ENCODE data around the gene OLIG1.

OLIG1 gene

DNA sequence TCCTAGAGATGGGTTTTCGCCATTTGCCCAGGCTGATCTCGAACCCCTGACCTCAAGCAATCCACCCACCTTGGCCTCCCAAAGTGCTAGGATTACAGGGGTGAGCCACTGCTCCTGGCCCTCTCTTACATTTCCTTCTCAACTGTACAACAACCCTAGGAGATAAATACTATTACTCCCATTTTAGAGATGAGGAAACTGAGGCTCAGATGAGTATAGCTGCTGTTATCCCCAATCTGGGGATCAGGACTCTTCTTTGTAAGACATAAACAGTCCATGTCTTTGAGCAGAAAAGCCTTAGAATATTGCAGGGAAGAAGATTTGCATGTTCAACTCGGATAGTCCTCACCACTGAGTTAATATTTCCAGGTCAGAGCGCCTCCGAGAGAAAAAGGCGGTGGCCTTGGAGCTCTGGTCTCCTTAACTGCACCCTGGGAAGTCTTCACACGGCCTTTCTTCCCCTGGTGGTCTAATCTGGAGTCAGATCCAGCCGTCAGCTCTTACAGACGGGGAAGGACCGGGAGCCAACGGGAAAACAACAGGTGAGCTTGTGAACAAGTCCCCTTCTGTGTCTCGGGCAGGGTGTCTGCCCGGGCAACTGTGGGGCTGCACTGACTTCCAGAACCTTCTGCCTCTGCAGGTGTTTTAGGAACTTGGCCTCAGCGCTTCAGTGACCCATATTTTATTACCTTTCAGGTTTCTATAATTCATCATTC, 5.9 kb upstream of the OLIG1 start:
- no peak for DNase-seq

DNA sequence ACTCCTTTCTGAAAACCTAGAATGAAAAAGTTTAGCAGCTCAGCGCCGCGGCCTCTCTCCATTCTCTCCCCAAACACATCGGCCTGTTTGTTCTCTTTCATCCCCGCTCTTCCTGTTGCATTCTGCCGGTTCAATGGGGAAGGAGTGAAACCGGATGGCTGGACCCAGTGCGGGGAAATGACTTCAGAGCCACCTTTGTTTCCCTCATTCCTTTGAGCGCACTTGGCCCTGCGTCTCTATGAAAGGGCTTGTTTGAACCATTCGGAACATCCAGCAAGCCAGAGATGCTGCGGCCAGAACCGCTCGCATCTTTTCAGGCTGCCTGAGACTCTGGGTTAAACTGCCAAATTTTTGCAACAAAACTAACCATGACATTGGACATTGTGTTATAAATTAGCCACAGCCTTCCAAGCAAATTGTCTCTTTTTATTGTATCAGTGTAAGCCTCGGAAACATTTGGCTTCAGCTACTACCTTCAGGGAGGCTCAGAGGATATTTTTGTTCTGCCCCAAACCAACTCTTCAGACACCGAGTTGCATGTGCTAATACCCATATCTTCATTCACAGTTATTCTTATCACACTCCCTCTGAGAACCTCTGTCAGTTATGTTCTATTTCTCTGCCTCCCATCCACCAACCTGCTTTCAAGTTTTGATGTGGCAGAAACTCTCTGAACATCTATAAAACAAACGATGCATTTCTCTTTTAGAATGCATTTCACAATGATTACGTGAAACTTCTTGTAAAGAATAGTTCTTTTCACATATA, 5.1 kb upstream of the OLIG1 start:
- DNase-seq, result peak; percentile 78

GRCh38 chr21:33067043-33067442, 2.9 kb upstream of the OLIG1 start:
- DNase-seq, result no peak

- DNase-seq, result peak; percentile 54
Observed at GRCh38 chr21:33067457-33067856, 2.5 kb upstream of the OLIG1 start.

DNA sequence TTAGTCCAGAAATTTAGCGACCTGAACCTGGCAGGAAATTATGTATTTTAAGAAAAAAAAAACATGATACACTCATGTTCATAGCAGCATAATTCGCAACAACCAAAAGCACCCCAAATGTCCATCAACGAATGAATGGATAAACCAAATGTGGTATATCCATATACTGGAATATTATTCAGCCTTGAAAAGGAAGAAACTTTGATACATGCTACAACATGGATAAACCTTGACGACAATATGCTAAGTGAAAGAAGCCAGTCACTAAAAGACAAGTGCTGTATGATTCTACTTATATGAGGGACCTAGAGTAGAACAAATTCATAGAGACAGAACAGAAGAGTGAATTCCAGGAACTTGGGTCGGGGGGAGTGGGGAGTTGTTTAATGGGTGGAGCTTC, 698 bp upstream of the OLIG1 start:
- no peak for DNase-seq

- DNase-seq, result no peak
Observed at GRCh38 chr21:33069645-33069993, 322 bp upstream of the OLIG1 start.

DNA sequence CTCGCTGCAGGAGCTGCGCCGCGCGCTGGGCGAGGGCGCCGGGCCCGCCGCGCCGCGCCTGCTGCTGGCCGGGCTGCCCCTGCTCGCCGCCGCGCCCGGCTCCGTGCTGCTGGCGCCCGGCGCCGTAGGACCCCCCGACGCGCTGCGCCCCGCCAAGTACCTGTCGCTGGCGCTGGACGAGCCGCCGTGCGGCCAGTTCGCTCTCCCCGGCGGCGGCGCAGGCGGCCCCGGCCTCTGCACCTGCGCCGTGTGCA, 730 bp downstream of the OLIG1 start:
- no peak for DNase-seq

- DNase-seq, result peak; percentile 50
Observed at GRCh38 chr21:33070998-33071769, 1.2 kb downstream of the OLIG1 start.

DNA sequence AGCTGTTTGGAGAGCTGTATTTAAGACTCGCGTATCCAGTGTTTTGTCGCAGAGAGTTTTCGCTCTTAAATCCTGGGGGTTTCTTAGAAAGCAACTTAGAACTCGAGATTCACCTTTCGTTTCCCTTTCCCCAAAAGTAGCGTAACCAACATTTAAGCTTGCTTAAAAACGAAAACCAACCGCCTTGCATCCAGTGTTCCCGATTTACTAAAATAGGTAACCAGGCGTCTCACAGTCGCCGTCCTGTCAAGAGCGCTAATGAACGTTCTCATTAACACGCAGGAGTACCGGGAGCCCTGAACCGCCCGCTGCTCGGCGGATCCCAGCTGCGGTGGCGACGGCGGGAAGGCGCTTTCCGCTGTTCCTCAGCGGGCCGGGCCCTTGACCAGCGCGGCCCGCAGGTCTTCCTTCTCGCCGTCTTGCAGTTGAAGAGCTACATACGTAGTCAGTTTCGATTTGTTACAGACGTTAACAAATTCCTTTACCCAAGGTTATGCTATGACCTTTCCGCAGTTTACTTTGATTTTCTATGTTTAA, 1.9 kb downstream of the OLIG1 start:
- peak; percentile 40 for DNase-seq

DNA sequence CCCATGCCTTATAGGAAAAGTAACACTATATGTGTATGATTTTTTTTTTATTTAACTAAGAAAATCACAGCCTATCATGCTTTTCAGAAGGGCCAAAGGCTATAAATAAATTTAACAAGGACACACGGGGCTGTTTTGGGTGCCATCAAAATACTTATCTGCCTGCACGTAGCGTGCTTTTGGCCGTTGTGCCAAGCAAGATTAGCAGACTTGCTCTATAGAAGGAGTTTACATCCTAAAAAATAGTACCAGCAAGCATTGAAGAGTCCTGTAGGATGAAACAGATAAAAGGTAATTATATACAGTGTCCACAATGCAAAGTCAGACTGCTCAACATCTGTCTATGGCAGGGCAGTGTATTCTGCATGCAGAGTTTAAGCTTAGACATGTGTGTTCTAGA, 3.7 kb downstream of the OLIG1 start:
- peak; percentile 67 for DNase-seq

- DNase-seq, result no peak
Observed at GRCh38 chr21:33075128-33075527, 5.2 kb downstream of the OLIG1 start.

- DNase-seq, result no peak
Observed at GRCh38 chr21:33075596-33076195, 5.8 kb downstream of the OLIG1 start.

- no peak for DNase-seq
Observed at GRCh38 chr21:33076600-33077329, 6.8 kb downstream of the OLIG1 start.

DNA sequence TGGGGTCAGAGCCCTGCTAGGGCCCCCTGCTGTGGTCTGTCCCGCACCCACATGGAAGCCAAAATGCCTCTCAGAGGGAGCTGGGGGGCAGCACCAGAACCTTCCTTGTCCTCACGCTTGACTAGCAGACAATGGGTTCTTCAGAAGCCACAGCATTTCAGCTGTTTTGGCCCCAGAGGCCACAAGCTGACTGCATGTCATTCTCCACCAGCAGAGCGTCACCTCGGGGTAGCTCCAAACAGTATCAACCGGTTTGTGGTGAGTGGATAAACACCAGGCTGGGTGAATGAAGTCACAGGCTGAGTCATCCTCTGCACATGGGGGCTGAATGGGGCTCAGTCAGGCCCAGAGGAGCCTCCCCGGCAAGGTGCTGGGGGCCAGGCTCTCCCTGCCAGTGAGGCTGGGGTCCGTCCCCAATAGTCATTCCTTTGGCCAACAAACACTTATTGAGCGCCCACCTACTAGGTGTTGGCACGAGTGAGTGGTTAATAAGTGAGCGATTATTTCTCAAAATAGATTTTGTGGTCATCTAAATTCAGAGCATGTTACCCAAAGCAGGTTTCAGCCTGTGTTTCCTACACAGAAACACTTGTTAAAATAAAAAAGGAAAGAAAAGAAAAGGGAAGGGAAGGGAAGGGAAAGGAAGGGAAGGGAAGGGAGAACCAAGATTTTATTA, 9.1 kb downstream of the OLIG1 start:
- DNase-seq, result peak; percentile 90

- DNase-seq, result no peak
Observed at GRCh38 chr21:33080376-33080775, 10.4 kb downstream of the OLIG1 start.

GRCh38 chr21:33080776-33081175, 10.8 kb downstream of the OLIG1 start:
- no peak for DNase-seq

DNA sequence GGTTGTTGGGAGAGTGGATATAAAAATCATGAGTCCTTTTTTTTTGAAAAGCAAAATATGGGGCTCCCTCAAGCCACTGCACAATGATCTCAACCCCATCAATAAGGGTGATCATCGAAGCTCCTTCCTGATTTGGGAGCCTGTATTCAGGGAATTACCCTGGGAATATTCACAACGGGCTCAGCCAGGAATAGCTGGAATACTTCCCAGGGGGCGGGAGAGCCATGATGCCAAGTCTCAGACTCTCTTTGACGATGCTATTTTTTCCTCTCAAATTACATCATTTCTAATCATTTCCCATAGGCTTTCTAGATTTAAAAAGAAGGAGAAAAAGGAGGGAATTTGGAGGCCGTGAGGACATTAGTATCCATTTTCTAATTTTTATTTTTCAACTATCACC, 18.4 kb downstream of the OLIG1 start:
- DNase-seq, result no peak

DNA sequence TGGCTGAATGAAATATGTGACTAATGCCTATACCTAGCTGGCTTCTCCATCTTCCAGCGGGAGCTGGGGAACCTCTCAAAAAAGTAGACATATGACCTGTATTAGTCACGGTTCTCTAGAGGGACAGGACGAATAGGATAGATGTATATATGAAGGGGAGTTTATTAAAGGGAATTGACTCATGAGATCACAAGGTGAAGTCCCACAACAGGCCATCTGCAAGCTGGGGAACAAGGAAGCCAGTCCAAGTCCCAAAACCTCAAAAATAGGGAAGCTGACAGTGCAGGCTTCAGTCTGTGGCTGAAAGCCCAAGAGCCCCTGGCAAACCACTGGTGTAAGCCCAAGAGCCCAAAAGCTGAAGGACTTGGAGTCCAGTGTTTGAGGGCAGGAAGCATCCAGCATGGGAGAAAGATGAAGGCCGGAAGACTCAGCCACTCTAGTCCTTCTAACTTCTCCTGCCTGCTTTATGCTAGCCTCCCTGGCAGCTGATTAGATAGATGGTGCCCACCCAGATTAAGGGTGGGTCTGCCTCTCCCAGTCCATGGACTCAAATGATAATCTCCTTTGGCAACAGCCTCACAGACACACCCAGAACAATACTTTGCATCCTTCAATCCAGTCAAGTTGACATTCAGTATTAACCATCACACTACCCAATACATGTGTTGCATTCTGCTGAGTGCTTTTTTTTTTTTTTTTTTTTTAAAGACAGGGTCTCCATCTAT, 19.6 kb downstream of the OLIG1 start:
- peak; percentile 96 for DNase-seq

- no peak for DNase-seq
Observed at GRCh38 chr21:33096426-33096825, 26.5 kb downstream of the OLIG1 start.

- DNase-seq, result no peak
Observed at GRCh38 chr21:33099131-33099530, 29.2 kb downstream of the OLIG1 start.

DNA sequence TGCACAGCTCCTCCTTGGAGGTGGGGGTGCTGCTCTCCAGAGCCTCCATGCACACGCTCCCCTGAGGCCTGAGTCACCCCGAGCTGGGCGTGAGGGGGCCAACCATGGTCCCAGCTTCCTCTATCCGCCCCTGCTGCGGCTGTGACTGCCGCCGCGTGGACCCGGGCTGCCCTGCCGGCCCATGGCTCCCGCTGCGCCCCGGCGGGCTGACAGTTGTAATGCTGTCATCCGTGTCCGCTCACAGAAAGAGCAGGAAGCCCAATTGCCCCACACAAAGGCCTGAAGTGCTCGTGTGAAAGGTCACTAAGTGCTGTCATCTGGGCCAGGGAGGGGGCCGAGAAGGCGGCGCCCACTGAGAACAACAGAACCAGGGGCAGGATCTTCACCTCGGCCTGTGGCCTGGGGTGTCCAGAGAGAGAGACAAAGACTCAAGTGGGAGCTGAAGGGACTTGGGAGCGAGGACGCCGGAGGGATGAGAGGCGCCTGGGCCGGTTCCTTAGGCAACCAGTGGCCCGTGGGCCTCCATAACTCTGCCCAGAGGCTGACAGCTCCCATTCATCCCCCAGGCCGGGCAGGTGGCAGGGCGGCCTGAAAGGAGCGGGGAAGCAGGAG, 31.5 kb downstream of the OLIG1 start:
- DNase-seq, result peak; percentile 9
